GM23338 (cell line): Measurements from ENCODE around the gene ZNF740. TPM values are rescaled to one million over a fixed set of nuclear protein-coding genes. Genes with fewer than 3 reads are reported as not detected.
"Not testable (repeated sequence)": the region's sequence is repeated elsewhere in the genome, so short reads cannot be mapped to it uniquely, and the experiment has no call there.

ENCODE experiments used
- ATAC-seq: fragments of 200-7000 bp; cut with Tn5 transposase; 3 replicates; pipeline ENCODE4 v1.9.1; 2020
- DNase-seq: peaks from one replicate; pipeline ENCODE4 v3.0.0-alpha.2; 2015; ENCODE audit warnings: low spot score
- H2AFZ ChIP-seq: fragments of 200-600 bp; sonication (generic); 2 replicates; pipeline ENCODE4 v1.8.0; 2016; ENCODE audit warnings: antibody characterized with exemption, mild to moderate bottlenecking, moderate library complexity
- H3F3A ChIP-seq: fragments of 200-600 bp; sonication (generic); replicated peaks from 2 replicates; pipeline ENCODE4 v1.8.0; 2017; ENCODE audit warnings: antibody characterized with exemption, mixed run types, low read depth
- H3K27ac ChIP-seq: fragments of 200-600 bp; sonication (generic); 2 replicates; pipeline ENCODE4 v1.6.1; 2016; ENCODE audit warnings: low read depth
- H3K27me3 ChIP-seq: fragments of 200-600 bp; sonication (generic); 2 replicates; pipeline ENCODE4 v1.8.0; 2016; ENCODE audit warnings: mild to moderate bottlenecking, mixed run types, moderate library complexity; ENCODE audit not compliant: insufficient read depth
- H3K36me3 ChIP-seq: fragments of 200-600 bp; sonication (generic); 2 replicates; pipeline ENCODE4 v1.8.0; 2016; ENCODE audit warnings: mild to moderate bottlenecking; ENCODE audit not compliant: insufficient read depth
- H3K4me1 ChIP-seq: fragments of 200-600 bp; sonication (generic); 2 replicates; pipeline ENCODE4 v1.8.0; 2016; ENCODE audit warnings: mild to moderate bottlenecking, moderate library complexity; ENCODE audit not compliant: insufficient read depth
- H3K4me2 ChIP-seq: fragments of 200-600 bp; sonication (generic); 2 replicates; pipeline ENCODE4 v1.7.1; 2017; ENCODE audit warnings: mixed run types
- H3K4me3 ChIP-seq: fragments of 200-600 bp; sonication (generic); 2 replicates; pipeline ENCODE4 v1.6.1; 2016; ENCODE audit warnings: mixed run types
- H3K79me2 ChIP-seq: fragments of 200-600 bp; sonication (generic); replicated peaks from 2 replicates; pipeline ENCODE4 v1.8.0; 2017; ENCODE audit warnings: mild to moderate bottlenecking; ENCODE audit not compliant: insufficient read depth
- H3K9me2 ChIP-seq: fragments of 200-600 bp; sonication (generic); 2 replicates; pipeline ENCODE4 v1.8.0; 2017; ENCODE audit not compliant: insufficient read depth
- H4K20me1 ChIP-seq: fragments of 200-600 bp; sonication (generic); replicated peaks from 2 replicates; pipeline ENCODE4 v1.8.0; 2017; ENCODE audit warnings: mild to moderate bottlenecking; ENCODE audit not compliant: insufficient read depth
- H3K27ac Mint-ChIP-seq: 2 replicates; pipeline ENCODE4 v1.8.0; 2020; ENCODE audit warnings: inconsistent platforms, mild to moderate bottlenecking, moderate library complexity, mixed read lengths
- H3K27me3 Mint-ChIP-seq: 3 replicates; pipeline ENCODE4 v1.8.0; 2022; ENCODE audit warnings: low read depth, mild to moderate bottlenecking, moderate library complexity, mixed read lengths, inconsistent platforms; ENCODE audit not compliant: insufficient read depth, poor library complexity
- H3K36me3 Mint-ChIP-seq: 3 replicates; pipeline ENCODE4 v1.8.0; 2021; ENCODE audit warnings: low read depth, mild to moderate bottlenecking, inconsistent platforms, moderate library complexity, mixed read lengths
- H3K4me1 Mint-ChIP-seq: 3 replicates; pipeline ENCODE4 v1.8.0; 2020; ENCODE audit warnings: mild to moderate bottlenecking, inconsistent platforms, mixed read lengths
- H3K4me3 Mint-ChIP-seq: 3 replicates; pipeline ENCODE4 v1.8.0; 2021; ENCODE audit warnings: moderate library complexity, mild to moderate bottlenecking, inconsistent platforms, mixed read lengths
- H3K9me3 Mint-ChIP-seq: 3 replicates; pipeline ENCODE4 v1.8.0; 2020; ENCODE audit warnings: moderate library complexity, mild to moderate bottlenecking, inconsistent platforms, mixed read lengths
- CREB1 ChIP-seq: fragments of 250-450 bp; sonication (Bioruptor Pico); IDR thresholded peaks from 2 replicates; pipeline ENCODE4 v1.5.0; 2020; ENCODE audit warnings: low read depth, mild to moderate bottlenecking, moderate library complexity
- CTCF ChIP-seq, 2 experiments: fragments of 200-600 bp in 1 of 2; sonication (generic) in 1 of 2; conservative IDR thresholded peaks; 2 replicates each; pipeline versions ENCODE4 v1.5.1 to v1.6.1; 2016 to 2017; ENCODE audit warnings: antibody characterized with exemption in 2 of 2, low read depth in 2 of 2, mild to moderate bottlenecking in 2 of 2, moderate library complexity in 1 of 2
- EZH2 ChIP-seq: fragments of 200-600 bp; sonication (generic); IDR thresholded peaks from one replicate; pipeline ENCODE4 v1.8.0; 2017; ENCODE audit warnings: antibody characterized with exemption, mild to moderate bottlenecking, low read depth; ENCODE audit not compliant: unreplicated experiment
- EZH2phosphoT487 ChIP-seq: fragments of 200-600 bp; sonication (generic); IDR thresholded peaks from one replicate; pipeline ENCODE4 v1.8.1; 2018; ENCODE audit warnings: antibody characterized with exemption; ENCODE audit not compliant: unreplicated experiment
- JUNB ChIP-seq: IDR thresholded peaks from one replicate; pipeline ENCODE4 v1.6.1; 2016; ENCODE audit warnings: antibody characterized with exemption; ENCODE audit not compliant: unreplicated experiment
- POLR2AphosphoS5 ChIP-seq: IDR thresholded peaks from 2 replicates; pipeline ENCODE4 v1.6.1; 2016; ENCODE audit warnings: antibody characterized with exemption, low read depth
- STAT1 ChIP-seq: IDR thresholded peaks from one replicate; pipeline ENCODE4 v1.6.1; 2016; ENCODE audit warnings: antibody characterized with exemption; ENCODE audit not compliant: unreplicated experiment
- ZNF114 ChIP-seq: fragments of 250-450 bp; sonication (Bioruptor Pico); IDR thresholded peaks from 2 replicates; pipeline ENCODE4 v1.5.0; 2020; ENCODE audit warnings: mild to moderate bottlenecking, moderate library complexity
- ZNF331 ChIP-seq: fragments of 250-450 bp; sonication (Bioruptor Pico); IDR thresholded peaks from 2 replicates; pipeline ENCODE4 v1.5.0; 2020; ENCODE audit warnings: low read depth, mild to moderate bottlenecking, moderate library complexity
- polyA plus RNA-seq: library from polyadenylated mRNA; unstranded; fragments of >200 nt; fragmentation: Nextera tagmentation; extraction: Ambion mirVana; gene quantifications from 2 replicates; pipeline ENCODE4 v1.2.1, GENCODE V29; 2016
- total RNA-seq: library from RNA; depleted of rRNA; stranded (reverse); fragments of >200 nt; shearing (Covaris generic); gene quantifications from 2 replicates; pipeline ENCODE4 v1.2.3, GENCODE V29; 2014
- TF ChIP-seq, protein P1 (sequence below): IDR thresholded peaks from 2 replicates; pipeline ENCODE4 v1.6.1; 2016; ENCODE audit warnings: antibody characterized with exemption

Gene ZNF740
- total and polyA plus RNA-seq, 2 experiments from 2014 or later: 2.6 to 13.0 TPM

DNA sequence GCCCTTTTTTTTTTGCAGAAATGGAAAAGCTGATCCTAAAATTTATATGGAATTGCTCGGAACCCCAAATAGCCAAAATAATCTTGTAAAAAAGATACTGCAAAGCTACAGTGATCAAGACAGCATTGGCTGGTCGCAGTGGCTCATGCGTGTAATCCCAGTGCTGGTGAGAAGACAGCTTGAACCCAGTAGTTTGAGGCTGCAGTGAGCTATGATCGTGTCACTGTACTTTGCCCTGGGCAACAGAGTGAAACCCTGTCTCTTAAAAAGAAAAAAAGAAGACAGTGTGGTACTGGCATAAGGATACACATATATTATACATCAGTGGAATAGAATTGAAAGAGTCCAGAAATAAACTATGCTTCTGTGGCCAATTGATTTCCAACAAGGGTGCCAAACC, 21.1 kb downstream of the ZNF740 start:
- Histone ChIP-seq H3K79me2 (no peaks in the 10 kb centered on the region), H3K27ac (no peak overlapping the region), H3K4me3 (no peak overlapping the region), H2AFZ (no peak overlapping the region), H3K36me3 (no peaks in the 10 kb centered on the region), H3K27me3 (peaks cover 50% of the 10 kb centered on the region), H3K9me2 (no peaks in the 10 kb centered on the region), H4K20me1 (no peaks in the 10 kb centered on the region; the same call in 1 of the 2 replicates), H3K4me2 (no peak overlapping the region), H3F3A (0 out of 2 replicates have a peak, but pooled peaks cover 4% of the 10 kb centered on the region), H3K4me1 (no peaks in the 10 kb centered on the region; the same call in 1 of the 2 replicates)
- no peak for TF ChIP-seq CTCF (conservative IDR thresholded peaks at IDR 0.05; ENCODE audit: low read depth in 2 of 2)
- no peak for TF ChIP-seq STAT1
- TF ChIP-seq EZH2: no peak
- TF ChIP-seq JUNB: no peak
- TF ChIP-seq EZH2phosphoT487: no peak
- Mint-ChIP-seq H3K27me3 (peaks cover 26% of the 10 kb centered on the region), H3K4me3 (no peak overlapping the region), H3K4me1 (peaks cover 4% of the 10 kb centered on the region; the same call in 2 of the 3 replicates), H3K27ac (no peak overlapping the region), H3K9me3 (no peaks in the 10 kb centered on the region; the same call in 2 of the 3 replicates), H3K36me3 (no peaks in the 10 kb centered on the region)
- ATAC-seq (no peak), DNase-seq (no peak)

GRCh38 chr12:53202316-53202715, 21.8 kb downstream of the ZNF740 start:
- H3K36me3 Mint-ChIP-seq, H3K27ac ChIP-seq, DNase-seq, H3K4me2 ChIP-seq, H3K4me1 ChIP-seq, H3K9me3 Mint-ChIP-seq, H3K4me3 Mint-ChIP-seq, H4K20me1 ChIP-seq, H3K9me2 ChIP-seq, H3F3A ChIP-seq, H3K4me3 ChIP-seq, H2AFZ ChIP-seq, H3K27ac Mint-ChIP-seq, ATAC-seq, H3K36me3 ChIP-seq, H3K79me2 ChIP-seq: not testable (repeated sequence)
- Mint-ChIP-seq H3K4me1 (peaks cover 10% of the 10 kb centered on the region), H3K27me3 (peaks cover 24% of the 10 kb centered on the region)
- peaks cover 43% of the 10 kb centered on the region for H3K27me3 ChIP-seq

DNA sequence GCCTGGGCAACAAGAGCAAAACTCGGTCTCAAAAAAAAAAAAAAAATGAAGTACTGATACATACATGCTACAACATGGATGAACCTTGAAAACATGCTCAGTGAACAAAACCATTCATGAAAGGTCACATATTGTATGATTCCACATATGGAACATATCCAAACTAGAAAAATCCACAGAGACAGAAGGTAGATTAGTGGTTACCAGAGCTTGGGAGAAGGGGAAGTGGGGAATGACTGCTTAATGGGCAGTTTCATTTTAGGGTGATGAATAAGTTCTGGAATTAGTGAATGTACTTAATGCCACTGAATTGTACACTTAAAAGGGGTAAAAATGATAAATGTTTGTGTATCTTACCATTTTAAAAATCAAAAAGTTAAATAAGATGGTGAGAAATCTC, 23.8 kb downstream of the ZNF740 start:
- H3K4me2 ChIP-seq: no peak overlapping the region
- no peak for ATAC-seq
- H3K36me3 ChIP-seq: no peaks in the 10 kb centered on the region
- H3F3A ChIP-seq: peaks cover 7% of the 10 kb centered on the region; the same call in 1 of the 2 replicates
- H3K4me1 ChIP-seq: no peaks in the 10 kb centered on the region; the same call in 1 of the 2 replicates
- peaks cover 4% of the 10 kb centered on the region; the same call in 1 of the 3 replicates for H3K36me3 Mint-ChIP-seq
- H3K27me3 ChIP-seq: peaks cover 23% of the 10 kb centered on the region; the same call in 1 of the 2 replicates
- H3K4me3 ChIP-seq: no peak overlapping the region
- no peak overlapping the region for H3K27ac ChIP-seq
- peaks cover 21% of the 10 kb centered on the region for H3K4me1 Mint-ChIP-seq
- no peak overlapping the region for H3K4me3 Mint-ChIP-seq
- H2AFZ ChIP-seq: no peak overlapping the region
- H3K27me3 Mint-ChIP-seq: peaks cover 17% of the 10 kb centered on the region
- H3K79me2 ChIP-seq: no peaks in the 10 kb centered on the region
- DNase-seq: no peak
- H4K20me1 ChIP-seq: no peaks in the 10 kb centered on the region; the same call in 1 of the 2 replicates
- H3K9me2 ChIP-seq: no peaks in the 10 kb centered on the region
- H3K9me3 Mint-ChIP-seq: no peaks in the 10 kb centered on the region; the same call in 2 of the 3 replicates
- no peak overlapping the region for H3K27ac Mint-ChIP-seq
- TF ChIP-seq POLR2AphosphoS5: no peak
- no peak for TF ChIP-seq CREB1 (CRISPR knock-in tag)
- TF ChIP-seq, protein P1, sequence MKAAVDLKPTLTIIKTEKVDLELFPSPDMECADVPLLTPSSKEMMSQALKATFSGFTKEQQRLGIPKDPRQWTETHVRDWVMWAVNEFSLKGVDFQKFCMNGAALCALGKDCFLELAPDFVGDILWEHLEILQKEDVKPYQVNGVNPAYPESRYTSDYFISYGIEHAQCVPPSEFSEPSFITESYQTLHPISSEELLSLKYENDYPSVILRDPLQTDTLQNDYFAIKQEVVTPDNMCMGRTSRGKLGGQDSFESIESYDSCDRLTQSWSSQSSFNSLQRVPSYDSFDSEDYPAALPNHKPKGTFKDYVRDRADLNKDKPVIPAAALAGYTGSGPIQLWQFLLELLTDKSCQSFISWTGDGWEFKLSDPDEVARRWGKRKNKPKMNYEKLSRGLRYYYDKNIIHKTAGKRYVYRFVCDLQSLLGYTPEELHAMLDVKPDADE: no peak
- no peak for TF ChIP-seq EZH2phosphoT487
- TF ChIP-seq ZNF114 (CRISPR knock-in tag): no peak
- TF ChIP-seq ZNF331 (CRISPR knock-in tag): no peak
